GM23248 (cell line): Measurements from ENCODE around the gene SNX20.

ENCODE experiments used
- EZH2 ChIP-seq: fragments of 200-600 bp; sonication (generic); IDR thresholded peaks from 2 replicates; pipeline ENCODE4 v1.6.1; 2018; ENCODE audit warnings: antibody characterized with exemption, mild to moderate bottlenecking; ENCODE audit not compliant: insufficient read depth, poor library complexity, severe bottlenecking
- EZH2phosphoT487 ChIP-seq: fragments of 200-600 bp; sonication (generic); IDR thresholded peaks from 2 replicates; pipeline ENCODE4 v1.6.1; 2018; ENCODE audit warnings: antibody characterized with exemption, moderate library complexity, mild to moderate bottlenecking, low read depth; ENCODE audit not compliant: insufficient read depth

DNA sequence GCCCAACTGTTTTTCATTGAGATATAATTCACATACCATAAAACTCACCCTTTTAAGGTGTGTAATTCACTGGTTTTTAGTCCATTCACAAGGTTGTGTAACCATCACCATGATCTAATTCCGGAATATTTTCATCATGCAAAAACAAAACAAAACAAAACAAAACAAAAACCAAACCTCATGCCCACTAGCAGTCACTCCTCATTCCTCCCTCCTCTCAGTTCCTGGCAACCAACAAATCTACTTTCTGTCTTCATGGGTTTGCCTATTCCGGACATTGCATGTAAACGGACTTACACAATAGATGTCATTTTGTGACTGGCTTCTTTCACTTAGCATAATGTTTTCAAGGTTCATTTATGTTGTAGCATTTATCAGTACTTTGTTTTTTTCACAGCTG is 7.8 kb upstream of the SNX20 start:
- no peak for TF ChIP-seq EZH2phosphoT487
- TF ChIP-seq EZH2 = no peak
